HepG2 (cell line): ENCODE data around the gene CDC37.

Source experiments
- BHLHE40 ChIP-seq: IDR thresholded peaks from 2 replicates; pipeline ENCODE4 v1.6.1; 2011; ENCODE audit warnings: low read length, improper control_type of control experiment
- CHD2 ChIP-seq: IDR thresholded peaks from 2 replicates; pipeline ENCODE4 v1.6.1; 2011; ENCODE audit warnings: low read depth, low read length, improper control_type of control experiment
- EHMT2 ChIP-seq: fragments of 200-600 bp; sonication (generic); IDR thresholded peaks from 2 replicates; pipeline ENCODE4 v1.7.0; 2017; ENCODE audit warnings: antibody characterized with exemption, low read depth, low read length, borderline replicate concordance
- NFE2L1 ChIP-seq: sonication (generic); formaldehyde crosslinking; IDR thresholded peaks from 2 replicates; pipeline ENCODE4 v1.4.0; 2020; ENCODE audit warnings: missing genetic modification reagents, mild to moderate bottlenecking, borderline replicate concordance
- RFXAP ChIP-seq: sonication (generic); formaldehyde crosslinking; IDR thresholded peaks from 2 replicates; pipeline ENCODE4 v1.4.0; 2020; ENCODE audit warnings: missing genetic modification reagents, borderline replicate concordance
- SP1 ChIP-seq, 2 experiments: fragments of 450-650 bp in 1 of 2; sonication (generic) in 1 of 2; formaldehyde crosslinking in 1 of 2; IDR thresholded peaks; 2 replicates each; pipeline versions ENCODE4 v1.4.0 to v1.6.1; 2016 to 2020; ENCODE audit warnings: missing genetic modification reagents in 1 of 2
- ZNF329 ChIP-seq: sonication (generic); formaldehyde crosslinking; IDR thresholded peaks from 2 replicates; pipeline ENCODE4 v1.9.0; 2021; ENCODE audit warnings: low read depth, mild to moderate bottlenecking, missing genetic modification reagents
- TF ChIP-seq, protein P1 (sequence below): sonication (generic); formaldehyde crosslinking; IDR thresholded peaks from 2 replicates; pipeline ENCODE4 v1.5.0; 2020; ENCODE audit warnings: mild to moderate bottlenecking, missing genetic modification reagents, moderate library complexity

DNA sequence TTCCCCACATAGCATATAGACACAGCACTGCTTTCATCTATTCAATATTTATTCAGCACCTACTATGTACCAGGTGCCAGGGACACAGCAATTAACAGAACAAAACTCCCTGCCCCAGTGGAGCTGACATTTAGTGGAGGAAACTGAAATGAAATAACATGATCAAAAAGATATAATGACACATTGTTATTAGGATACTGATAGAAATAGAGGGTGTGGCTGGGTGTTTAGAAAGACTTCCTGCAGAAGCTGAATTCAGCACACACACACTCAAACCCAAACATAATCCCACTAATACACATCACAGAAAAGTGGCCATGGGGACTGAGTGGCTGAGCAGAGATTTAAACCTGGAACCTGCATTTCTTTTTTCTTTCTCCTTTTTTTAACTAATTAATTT lies 3.8 kb upstream of the CDC37 start:
- no peak for TF ChIP-seq EHMT2
- no peak for TF ChIP-seq CHD2
- no peak for TF ChIP-seq NFE2L1 (CRISPR knock-in tag)
- no peak for TF ChIP-seq SP1 (IDR thresholded peaks at IDR 0.05)
- no peak for TF ChIP-seq SP1 (CRISPR knock-in tag; IDR thresholded peaks at IDR 0.05)
- no peak for TF ChIP-seq RFXAP
- no peak for TF ChIP-seq ZNF329 (CRISPR knock-in tag)
- TF ChIP-seq, protein P1, sequence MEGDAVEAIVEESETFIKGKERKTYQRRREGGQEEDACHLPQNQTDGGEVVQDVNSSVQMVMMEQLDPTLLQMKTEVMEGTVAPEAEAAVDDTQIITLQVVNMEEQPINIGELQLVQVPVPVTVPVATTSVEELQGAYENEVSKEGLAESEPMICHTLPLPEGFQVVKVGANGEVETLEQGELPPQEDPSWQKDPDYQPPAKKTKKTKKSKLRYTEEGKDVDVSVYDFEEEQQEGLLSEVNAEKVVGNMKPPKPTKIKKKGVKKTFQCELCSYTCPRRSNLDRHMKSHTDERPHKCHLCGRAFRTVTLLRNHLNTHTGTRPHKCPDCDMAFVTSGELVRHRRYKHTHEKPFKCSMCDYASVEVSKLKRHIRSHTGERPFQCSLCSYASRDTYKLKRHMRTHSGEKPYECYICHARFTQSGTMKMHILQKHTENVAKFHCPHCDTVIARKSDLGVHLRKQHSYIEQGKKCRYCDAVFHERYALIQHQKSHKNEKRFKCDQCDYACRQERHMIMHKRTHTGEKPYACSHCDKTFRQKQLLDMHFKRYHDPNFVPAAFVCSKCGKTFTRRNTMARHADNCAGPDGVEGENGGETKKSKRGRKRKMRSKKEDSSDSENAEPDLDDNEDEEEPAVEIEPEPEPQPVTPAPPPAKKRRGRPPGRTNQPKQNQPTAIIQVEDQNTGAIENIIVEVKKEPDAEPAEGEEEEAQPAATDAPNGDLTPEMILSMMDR = no peak
- TF ChIP-seq BHLHE40 = no peak
